ENCODE measurements around the gene CAMTA1.

GRCh38 chr1:7172804-7173203 is 387.6 kb downstream of the CAMTA1 start:
- no peak for TF ChIP-seq POLR2A (IDR thresholded peaks at IDR 0.05; ENCODE audit: low read length)
- no peak for TF ChIP-seq GATA1 (IDR thresholded peaks at IDR 0.05; ENCODE audit: low read depth, low read length)

All from erythroblast (primary cell).